ENCODE data around the gene TCEA3.

DNA sequence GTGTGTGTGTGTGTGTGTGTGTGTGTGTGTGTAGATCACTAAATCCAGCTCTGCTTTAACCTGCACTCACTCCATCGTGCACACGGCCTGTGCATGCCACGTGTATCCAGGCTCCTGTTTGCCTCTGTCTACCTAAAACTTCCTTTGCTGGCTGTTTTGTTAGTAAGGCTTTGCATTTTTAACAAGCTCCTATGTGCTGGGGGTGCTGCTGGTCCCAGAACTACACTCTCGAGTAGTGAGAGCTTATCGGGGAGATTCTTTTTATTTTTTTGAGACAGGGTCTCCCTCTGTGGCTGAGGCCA is 596 bp upstream of the TCEA3 start:
- TF ChIP-seq, protein P1, sequence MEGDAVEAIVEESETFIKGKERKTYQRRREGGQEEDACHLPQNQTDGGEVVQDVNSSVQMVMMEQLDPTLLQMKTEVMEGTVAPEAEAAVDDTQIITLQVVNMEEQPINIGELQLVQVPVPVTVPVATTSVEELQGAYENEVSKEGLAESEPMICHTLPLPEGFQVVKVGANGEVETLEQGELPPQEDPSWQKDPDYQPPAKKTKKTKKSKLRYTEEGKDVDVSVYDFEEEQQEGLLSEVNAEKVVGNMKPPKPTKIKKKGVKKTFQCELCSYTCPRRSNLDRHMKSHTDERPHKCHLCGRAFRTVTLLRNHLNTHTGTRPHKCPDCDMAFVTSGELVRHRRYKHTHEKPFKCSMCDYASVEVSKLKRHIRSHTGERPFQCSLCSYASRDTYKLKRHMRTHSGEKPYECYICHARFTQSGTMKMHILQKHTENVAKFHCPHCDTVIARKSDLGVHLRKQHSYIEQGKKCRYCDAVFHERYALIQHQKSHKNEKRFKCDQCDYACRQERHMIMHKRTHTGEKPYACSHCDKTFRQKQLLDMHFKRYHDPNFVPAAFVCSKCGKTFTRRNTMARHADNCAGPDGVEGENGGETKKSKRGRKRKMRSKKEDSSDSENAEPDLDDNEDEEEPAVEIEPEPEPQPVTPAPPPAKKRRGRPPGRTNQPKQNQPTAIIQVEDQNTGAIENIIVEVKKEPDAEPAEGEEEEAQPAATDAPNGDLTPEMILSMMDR (IDR thresholded peaks at IDR 0.05; ENCODE audit: low read depth, low read length): no peak
- TF ChIP-seq EZH2phosphoT487 (IDR thresholded peaks at IDR 0.05; ENCODE audit: low read depth): no peak
